ENCODE results near the gene EEF1A2. TPM values are rescaled to one million over a fixed set of nuclear protein-coding genes. Genes with fewer than 3 reads are reported as not detected.

Gene EEF1A2
- total and polyA plus RNA-seq, 2 of the 4 experiments (the other 2 are of a cell fraction): 1.3 to 4.6 TPM

DNA sequence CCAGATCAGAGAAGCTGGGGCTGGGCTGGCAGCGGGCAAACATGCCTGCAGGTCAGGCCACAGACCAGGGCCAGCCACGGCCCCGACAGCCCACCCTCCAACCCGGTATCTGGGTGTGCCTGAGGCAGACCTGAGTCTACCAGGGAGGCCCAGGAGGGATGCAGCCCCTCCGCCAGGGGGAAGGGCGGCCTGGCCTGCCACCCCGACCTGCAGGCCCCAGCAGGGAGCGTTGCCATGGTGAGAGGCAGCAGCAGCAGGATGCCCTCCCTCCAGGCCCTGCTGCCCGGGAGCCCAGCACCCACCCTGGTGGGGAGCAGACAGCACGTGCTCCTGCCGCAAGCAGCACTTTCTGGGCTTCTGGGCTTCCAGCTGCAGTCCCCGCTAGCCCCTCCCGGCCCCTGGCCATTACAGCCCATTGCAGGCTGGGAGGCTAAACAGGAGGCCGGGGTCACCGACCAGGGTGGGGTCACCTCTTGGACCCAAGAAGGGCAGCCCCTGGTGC is 3.8 kb upstream of the EEF1A2 start:
- Histone ChIP-seq H3K56ac (ENCODE audit: extremely low read depth, insufficient read depth, low read length) (no peak overlapping the region), H3K9me1 (ENCODE audit: insufficient read depth, low read length) (no peaks in the 10 kb centered on the region), H4K20me1 (ENCODE audit: insufficient read depth, low read length) (no peaks in the 10 kb centered on the region; the same call in 1 of the 2 replicates), H2AK5ac (ENCODE audit: low read depth, low read length) (no peak overlapping the region), H3K4me1 (ENCODE audit: control insufficient read depth, insufficient read depth, low read length) (0 out of 2 replicates have a peak, but pooled peaks cover 3% of the 10 kb centered on the region), H2BK120ac (ENCODE audit: low read depth, low read length) (no peak overlapping the region), H3K4me2 (ENCODE audit: low read depth, low read length) (no peak overlapping the region), H3K18ac (ENCODE audit: low read depth, low read length) (no peak overlapping the region), H3K27ac (ENCODE audit: insufficient read depth, low read length) (no peak overlapping the region), H3K4ac (ENCODE audit: low read depth, low read length) (no peak overlapping the region), H3K79me1 (ENCODE audit: low read depth in 1 of 2, low read length in 2 of 2) (no peaks in the 10 kb centered on the region), H4K91ac (ENCODE audit: insufficient read depth, low read depth, low read length) (no peak overlapping the region), H3K36me3 (ENCODE audit: control insufficient read depth, insufficient read depth, low read length) (no peaks in the 10 kb centered on the region), H3K14ac (replicated peaks; ENCODE audit: low read depth, low read length) (no peak overlapping the region), H3K4me3 (ENCODE audit: insufficient read depth, low read depth, low read length) (no peak overlapping the region), H4K8ac (ENCODE audit: low read depth in 2 of 2, low read length in 2 of 2) (no peak overlapping the region), H3K9ac (ENCODE audit: low read depth, low read length) (no peak overlapping the region), H2AFZ (replicated peaks; ENCODE audit: low read length, poor library complexity) (no peak overlapping the region), H3K27me3 (ENCODE audit: control insufficient read depth, insufficient read depth, low read length) (peaks cover 52% of the 10 kb centered on the region), H2BK20ac (ENCODE audit: low read depth, low read length) (no peak overlapping the region), H4K5ac (ENCODE audit: low read depth, low read length) (no peak overlapping the region), H3K9me3 (ENCODE audit: control insufficient read depth, insufficient read depth, low read length) (peaks cover 23% of the 10 kb centered on the region), H2BK5ac (ENCODE audit: low read depth, low read length, poor library complexity, severe bottlenecking) (no peak overlapping the region), H3K23ac (ENCODE audit: low read depth, low read length) (no peak overlapping the region), H2AK9ac (replicated peaks; ENCODE audit: low read depth, low read length, poor library complexity) (no peak overlapping the region), H2BK15ac (ENCODE audit: low read depth, low read length) (no peak overlapping the region)
- dilution Hi-C loops (cut with HindIII; ENCODE audit: low sequenced_read_pairs, unreplicated experiment) (no loop called here), intact Hi-C loops (cut with micrococcal nuclease) (no loop called here), in situ Hi-C loops (cut with MboI; ENCODE audit: low sequenced_read_pairs) (no loop called here)
- ATAC-seq (ENCODE audit: low read depth) (no peak), DNase-seq (no peak)
- BruUV-seq (replicated peaks): no TSS peak
- CTCF ChIA-PET: no interaction called here
- 30% methylated on average over 4 of the region's 15 CpGs; no CpG with 5 or more reads in 1 of the 2 experiments for WGBS, 2 experiments (ENCODE audit: extremely low coverage in 2 of 2, insufficient read length in 1 of 2)
- POLR2A ChIA-PET (ENCODE audit: unreplicated experiment): no interaction called here
- TF ChIP-seq MAFK (IDR thresholded peaks at IDR 0.05; ENCODE audit: low read depth, low read length) (no peak), POLR2A (IDR thresholded peaks at IDR 0.05; ENCODE audit: low read depth, low read length) (no peak), ELK1 (IDR thresholded peaks at IDR 0.05; ENCODE audit: borderline replicate concordance, low read depth, low read length) (no peak), NFE2L2 (IDR thresholded peaks at IDR 0.05; ENCODE audit: low read depth, low read length) (no peak), FOS (IDR thresholded peaks at IDR 0.05; ENCODE audit: low read depth, low read length) (no peak), RAD21 (IDR thresholded peaks at IDR 0.05; ENCODE audit: low read length) (no peak), BHLHE40 (IDR thresholded peaks at IDR 0.05; ENCODE audit: low read depth, low read length) (no peak), MAZ (IDR thresholded peaks at IDR 0.05; ENCODE audit: borderline replicate concordance, low read depth, low read length) (no peak), CTCF (conservative IDR thresholded peaks at IDR 0.05; ENCODE audit: low read depth, low read length) (no peak), RFX5 (IDR thresholded peaks at IDR 0.05; ENCODE audit: low read depth, low read length) (no peak)
- TF ChIP-seq, protein P1, sequence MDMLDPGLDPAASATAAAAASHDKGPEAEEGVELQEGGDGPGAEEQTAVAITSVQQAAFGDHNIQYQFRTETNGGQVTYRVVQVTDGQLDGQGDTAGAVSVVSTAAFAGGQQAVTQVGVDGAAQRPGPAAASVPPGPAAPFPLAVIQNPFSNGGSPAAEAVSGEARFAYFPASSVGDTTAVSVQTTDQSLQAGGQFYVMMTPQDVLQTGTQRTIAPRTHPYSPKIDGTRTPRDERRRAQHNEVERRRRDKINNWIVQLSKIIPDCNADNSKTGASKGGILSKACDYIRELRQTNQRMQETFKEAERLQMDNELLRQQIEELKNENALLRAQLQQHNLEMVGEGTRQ (IDR thresholded peaks at IDR 0.05; ENCODE audit: low read depth, low read length): no peak

Measured in IMR-90 (cell line).